ENCODE measurements around the gene CCDC80. TPM values are rescaled to one million over a fixed set of nuclear protein-coding genes. Genes with fewer than 3 reads are reported as not detected.

CCDC80 gene
- total and polyA plus RNA-seq, 9 of the 15 experiments (the other 6 are each of a cell fraction or from before 2014, with no cell fraction given): 0.17 to 2.0 (median 1.1) TPM

DNA sequence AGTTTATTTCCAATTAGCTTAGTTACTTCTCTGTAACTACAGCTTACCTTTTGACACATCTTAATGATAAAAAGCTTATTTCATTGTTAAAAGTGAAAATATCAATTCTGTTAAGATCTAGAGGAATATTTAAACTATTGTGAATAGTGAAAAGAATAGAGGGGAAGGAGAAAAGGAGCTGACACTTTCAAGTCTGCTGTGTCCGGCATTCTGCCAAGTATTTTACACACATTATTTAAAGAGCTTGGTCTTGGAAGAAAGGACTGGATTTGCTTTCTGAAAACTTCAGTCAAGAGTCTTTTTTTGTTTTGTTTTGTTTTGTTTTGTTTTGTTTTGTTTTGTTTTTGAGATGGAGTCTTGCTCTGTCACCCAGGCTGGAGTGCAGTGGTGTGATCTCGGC, 34.8 kb downstream of the CCDC80 start:
- H3K9ac ChIP-seq (ENCODE audit: insufficient read depth in 1 of 2, low read depth in 2 of 2, low read length in 2 of 2): no peak overlapping the region
- no peaks in the 10 kb centered on the region for H3K79me2 ChIP-seq (ENCODE audit: control insufficient read depth, insufficient read depth, low read length)
- H3K4me1 ChIP-seq (replicated peaks in 1 of 2; ENCODE audit: control insufficient read depth in 2 of 2, insufficient read depth in 2 of 2, low read length in 2 of 2): peaks cover 0 to 2% of the 10 kb centered on the region in 2 experiments; a peak in 1 of 5 replicates
- POLR2A ChIA-PET: interaction anchor here (1.0 kb wide), 1 partner anchor 29 kb away, joined by 3 read pairs; no protein-coding TSS in a partner anchor
- WGBS (ENCODE audit: insufficient coverage, low coverage, missing lambda C conversion rate): 31% methylated on average over 2 of the region's 2 CpGs
- no peak for DNase-seq (ENCODE audit: extremely low read depth in 1 of 4, low spot score in 3 of 4)
- H2AFZ ChIP-seq (ENCODE audit: low read depth, low read length): no peak overlapping the region
- H3K9me3 ChIP-seq (replicated peaks; ENCODE audit: control insufficient read depth, insufficient read depth, low read depth, low read length): no peaks in the 10 kb centered on the region; the same call in 1 of the 2 replicates
- CTCF ChIA-PET (ENCODE audit: low intra/inter-chr PET ratio): no interaction called here
- H3K27me3 ChIP-seq (ENCODE audit: control insufficient read depth in 2 of 2, insufficient read depth in 2 of 2, low read length in 2 of 2): no peaks in the 10 kb centered on the region
- H3K4me3 ChIP-seq: no peak overlapping the region
- no peak overlapping the region for H3K27ac ChIP-seq (ENCODE audit: extremely low read depth, low read depth, low read length)
- no peak overlapping the region for H3K4me2 ChIP-seq (ENCODE audit: insufficient read depth, low read length)
- no TSS peak for BruUV-seq (replicated peaks)
- intact Hi-C loops (cut with micrococcal nuclease): no loop called here
- H3K36me3 ChIP-seq (ENCODE audit: control insufficient read depth, insufficient read depth, low read length): no peaks in the 10 kb centered on the region
- no peak for FAIRE-seq
- in situ Hi-C loops (cut with MboI): no loop called here
- no peaks in the 10 kb centered on the region for H4K20me1 ChIP-seq (replicated peaks; ENCODE audit: control insufficient read depth, insufficient read depth, low read length)
- no peak for ATAC-seq
- H3K9me1 ChIP-seq (ENCODE audit: control insufficient read depth, insufficient read depth, low read length): no peaks in the 10 kb centered on the region
- TF ChIP-seq, protein P1, sequence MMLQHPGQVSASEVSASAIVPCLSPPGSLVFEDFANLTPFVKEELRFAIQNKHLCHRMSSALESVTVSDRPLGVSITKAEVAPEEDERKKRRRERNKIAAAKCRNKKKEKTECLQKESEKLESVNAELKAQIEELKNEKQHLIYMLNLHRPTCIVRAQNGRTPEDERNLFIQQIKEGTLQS (IDR thresholded peaks at IDR 0.05): no peak
- TF ChIP-seq, protein P1 (CRISPR knock-in tag; conservative IDR thresholded peaks at IDR 0.05): no peak
- TF ChIP-seq ZBTB17 (CRISPR knock-in tag; IDR thresholded peaks at IDR 0.05) (no peak), ZNF347 (CRISPR knock-in tag; IDR thresholded peaks at IDR 0.05; ENCODE audit: low read depth) (no peak), HIVEP1 (CRISPR knock-in tag; IDR thresholded peaks at IDR 0.05) (no peak), MYNN (IDR thresholded peaks at IDR 0.05) (no peak), MYNN (CRISPR knock-in tag; IDR thresholded peaks at IDR 0.05) (no peak), RBM15 (IDR thresholded peaks at IDR 0.05; ENCODE audit: insufficient read depth, low read length) (no peak), ZNF57 (CRISPR knock-in tag; IDR thresholded peaks at IDR 0.05) (no peak), FOXA3 (CRISPR knock-in tag; conservative IDR thresholded peaks at IDR 0.05 in 1 of 2, IDR thresholded peaks at IDR 0.05 in 1 of 2) (no peak)
- TF ChIP-seq, protein P2, sequence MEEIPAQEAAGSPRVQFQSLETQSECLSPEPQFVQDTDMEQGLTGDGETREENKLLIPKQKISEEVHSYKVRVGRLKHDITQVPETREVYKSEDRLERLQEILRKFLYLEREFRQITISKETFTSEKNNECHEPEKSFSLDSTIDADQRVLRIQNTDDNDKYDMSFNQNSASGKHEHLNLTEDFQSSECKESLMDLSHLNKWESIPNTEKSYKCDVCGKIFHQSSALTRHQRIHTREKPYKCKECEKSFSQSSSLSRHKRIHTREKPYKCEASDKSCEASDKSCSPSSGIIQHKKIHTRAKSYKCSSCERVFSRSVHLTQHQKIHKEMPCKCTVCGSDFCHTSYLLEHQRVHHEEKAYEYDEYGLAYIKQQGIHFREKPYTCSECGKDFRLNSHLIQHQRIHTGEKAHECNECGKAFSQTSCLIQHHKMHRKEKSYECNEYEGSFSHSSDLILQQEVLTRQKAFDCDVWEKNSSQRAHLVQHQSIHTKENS (CRISPR knock-in tag; IDR thresholded peaks at IDR 0.05): no peak
- TF ChIP-seq, protein P3, sequence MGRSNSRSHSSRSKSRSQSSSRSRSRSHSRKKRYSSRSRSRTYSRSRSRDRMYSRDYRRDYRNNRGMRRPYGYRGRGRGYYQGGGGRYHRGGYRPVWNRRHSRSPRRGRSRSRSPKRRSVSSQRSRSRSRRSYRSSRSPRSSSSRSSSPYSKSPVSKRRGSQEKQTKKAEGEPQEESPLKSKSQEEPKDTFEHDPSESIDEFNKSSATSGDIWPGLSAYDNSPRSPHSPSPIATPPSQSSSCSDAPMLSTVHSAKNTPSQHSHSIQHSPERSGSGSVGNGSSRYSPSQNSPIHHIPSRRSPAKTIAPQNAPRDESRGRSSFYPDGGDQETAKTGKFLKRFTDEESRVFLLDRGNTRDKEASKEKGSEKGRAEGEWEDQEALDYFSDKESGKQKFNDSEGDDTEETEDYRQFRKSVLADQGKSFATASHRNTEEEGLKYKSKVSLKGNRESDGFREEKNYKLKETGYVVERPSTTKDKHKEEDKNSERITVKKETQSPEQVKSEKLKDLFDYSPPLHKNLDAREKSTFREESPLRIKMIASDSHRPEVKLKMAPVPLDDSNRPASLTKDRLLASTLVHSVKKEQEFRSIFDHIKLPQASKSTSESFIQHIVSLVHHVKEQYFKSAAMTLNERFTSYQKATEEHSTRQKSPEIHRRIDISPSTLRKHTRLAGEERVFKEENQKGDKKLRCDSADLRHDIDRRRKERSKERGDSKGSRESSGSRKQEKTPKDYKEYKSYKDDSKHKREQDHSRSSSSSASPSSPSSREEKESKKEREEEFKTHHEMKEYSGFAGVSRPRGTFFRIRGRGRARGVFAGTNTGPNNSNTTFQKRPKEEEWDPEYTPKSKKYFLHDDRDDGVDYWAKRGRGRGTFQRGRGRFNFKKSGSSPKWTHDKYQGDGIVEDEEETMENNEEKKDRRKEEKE (IDR thresholded peaks at IDR 0.05; ENCODE audit: borderline replicate concordance in 1 of 2, control insufficient read depth in 1 of 2, low read depth in 2 of 2, low read length in 1 of 2): no peak
- TF ChIP-seq, protein P4, sequence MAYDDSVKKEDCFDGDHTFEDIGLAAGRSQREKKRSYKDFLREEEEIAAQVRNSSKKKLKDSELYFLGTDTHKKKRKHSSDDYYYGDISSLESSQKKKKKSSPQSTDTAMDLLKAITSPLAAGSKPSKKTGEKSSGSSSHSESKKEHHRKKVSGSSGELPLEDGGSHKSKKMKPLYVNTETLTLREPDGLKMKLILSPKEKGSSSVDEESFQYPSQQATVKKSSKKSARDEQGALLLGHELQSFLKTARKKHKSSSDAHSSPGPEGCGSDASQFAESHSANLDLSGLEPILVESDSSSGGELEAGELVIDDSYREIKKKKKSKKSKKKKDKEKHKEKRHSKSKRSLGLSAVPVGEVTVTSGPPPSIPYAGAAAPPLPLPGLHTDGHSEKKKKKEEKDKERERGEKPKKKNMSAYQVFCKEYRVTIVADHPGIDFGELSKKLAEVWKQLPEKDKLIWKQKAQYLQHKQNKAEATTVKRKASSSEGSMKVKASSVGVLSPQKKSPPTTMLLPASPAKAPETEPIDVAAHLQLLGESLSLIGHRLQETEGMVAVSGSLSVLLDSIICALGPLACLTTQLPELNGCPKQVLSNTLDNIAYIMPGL (CRISPR knock-in tag; IDR thresholded peaks at IDR 0.05): no peak

Measured in K562 (cell line).